ENCODE data around the gene ADAM10.

ADAM10 gene

DNA sequence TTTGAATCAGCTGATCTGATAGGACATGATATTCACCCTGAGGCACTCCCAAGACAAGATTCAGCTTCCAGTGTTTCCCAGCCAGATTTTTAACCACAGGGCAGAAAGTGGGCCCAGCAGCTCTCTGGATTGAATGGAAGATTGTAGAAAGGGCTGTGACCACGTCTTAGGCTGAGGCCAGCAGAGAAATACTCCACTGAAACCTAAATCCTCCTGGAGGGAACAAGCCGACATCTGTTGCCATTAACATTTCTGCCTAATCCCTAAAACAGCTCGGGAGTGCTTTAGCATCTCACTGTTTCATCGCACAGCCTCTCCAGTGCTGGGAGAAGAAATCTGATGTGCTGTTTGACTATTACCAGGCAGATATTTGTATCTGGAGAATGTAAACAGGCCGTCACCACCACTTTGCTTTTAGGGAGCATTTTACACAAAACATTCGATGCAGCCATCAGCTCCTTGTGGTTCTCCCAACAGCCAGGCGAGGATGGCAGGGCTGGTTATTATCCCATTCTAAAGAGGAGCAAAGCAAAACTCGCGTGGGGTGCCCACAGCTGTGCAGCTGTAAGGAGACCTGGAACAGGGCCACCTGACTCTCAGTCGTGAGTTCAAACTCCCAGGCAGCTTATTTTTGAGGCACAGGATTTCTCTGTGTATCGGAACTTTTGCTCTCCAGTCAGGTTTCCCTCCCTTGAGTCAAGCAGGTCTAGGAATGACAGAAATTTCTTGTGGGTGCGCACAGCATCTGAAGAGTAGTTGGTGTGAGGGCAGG is 200.3 kb downstream of the ADAM10 start:
- no peak for DNase-seq

DNA sequence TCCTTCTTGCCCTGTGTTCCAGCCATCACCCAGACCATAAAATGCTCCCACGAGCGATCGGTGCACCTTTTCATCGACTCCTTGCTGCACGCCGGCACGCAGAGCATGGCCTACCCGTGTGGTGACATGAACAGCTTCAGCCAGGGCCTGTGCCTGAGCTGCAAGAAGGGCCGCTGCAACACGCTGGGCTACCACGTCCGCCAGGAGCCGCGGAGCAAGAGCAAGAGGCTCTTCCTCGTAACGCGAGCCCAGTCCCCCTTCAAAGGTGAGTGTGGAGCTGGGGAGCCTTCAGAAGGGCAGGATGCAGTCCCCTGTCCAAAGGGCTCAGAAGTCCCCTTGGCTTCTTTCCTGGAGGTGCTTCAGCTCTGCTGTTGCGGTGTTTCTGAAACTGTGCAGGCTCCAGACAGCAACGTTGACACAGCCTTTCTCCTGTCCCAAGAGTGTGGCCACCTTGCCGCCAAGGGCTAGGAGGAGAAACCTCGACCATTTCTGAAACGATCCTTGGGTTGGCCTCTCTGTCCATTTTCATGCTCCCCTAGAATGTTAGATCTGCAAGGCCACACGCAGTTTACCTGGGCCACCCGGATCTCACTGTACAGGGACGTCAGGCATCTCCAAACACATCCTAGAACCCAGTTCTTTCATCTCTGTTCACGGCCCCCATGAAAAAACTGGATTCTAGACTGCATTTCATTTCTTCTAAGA is 201.0 kb downstream of the ADAM10 start:
- DNase-seq = no peak

DNA sequence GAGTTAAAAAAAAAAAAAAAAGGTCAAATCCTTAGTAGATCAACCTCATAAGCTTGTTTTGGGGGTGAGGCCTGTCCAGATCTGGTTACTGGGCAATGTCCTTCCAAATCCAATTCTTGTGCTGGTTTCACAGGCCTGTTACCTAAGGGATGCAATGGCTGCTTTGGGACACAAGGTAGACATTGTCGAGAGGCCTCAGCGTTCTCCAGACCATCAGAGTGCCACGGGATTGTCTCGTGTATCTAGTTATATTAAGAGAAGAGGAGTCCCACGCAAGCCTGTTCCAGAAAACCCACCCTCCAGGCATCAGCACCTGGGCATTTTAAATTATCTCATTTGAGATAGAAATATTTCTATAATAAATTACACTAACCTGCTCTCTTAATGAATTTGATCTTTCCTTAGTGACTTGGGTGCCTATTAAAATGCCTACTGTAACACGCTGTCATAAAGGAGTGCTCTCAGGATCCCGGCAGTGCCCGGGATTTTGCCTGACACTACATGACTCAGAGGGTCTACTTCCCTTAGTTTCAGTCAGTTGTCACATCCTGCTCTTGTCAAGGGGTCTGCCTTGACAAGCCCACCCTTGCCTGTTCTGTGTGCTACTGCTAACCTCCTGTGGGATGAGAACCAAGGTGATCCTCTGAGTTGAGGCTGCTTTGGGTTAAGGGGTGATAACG is 201.7 kb downstream of the ADAM10 start:
- DNase-seq = no peak

DNA sequence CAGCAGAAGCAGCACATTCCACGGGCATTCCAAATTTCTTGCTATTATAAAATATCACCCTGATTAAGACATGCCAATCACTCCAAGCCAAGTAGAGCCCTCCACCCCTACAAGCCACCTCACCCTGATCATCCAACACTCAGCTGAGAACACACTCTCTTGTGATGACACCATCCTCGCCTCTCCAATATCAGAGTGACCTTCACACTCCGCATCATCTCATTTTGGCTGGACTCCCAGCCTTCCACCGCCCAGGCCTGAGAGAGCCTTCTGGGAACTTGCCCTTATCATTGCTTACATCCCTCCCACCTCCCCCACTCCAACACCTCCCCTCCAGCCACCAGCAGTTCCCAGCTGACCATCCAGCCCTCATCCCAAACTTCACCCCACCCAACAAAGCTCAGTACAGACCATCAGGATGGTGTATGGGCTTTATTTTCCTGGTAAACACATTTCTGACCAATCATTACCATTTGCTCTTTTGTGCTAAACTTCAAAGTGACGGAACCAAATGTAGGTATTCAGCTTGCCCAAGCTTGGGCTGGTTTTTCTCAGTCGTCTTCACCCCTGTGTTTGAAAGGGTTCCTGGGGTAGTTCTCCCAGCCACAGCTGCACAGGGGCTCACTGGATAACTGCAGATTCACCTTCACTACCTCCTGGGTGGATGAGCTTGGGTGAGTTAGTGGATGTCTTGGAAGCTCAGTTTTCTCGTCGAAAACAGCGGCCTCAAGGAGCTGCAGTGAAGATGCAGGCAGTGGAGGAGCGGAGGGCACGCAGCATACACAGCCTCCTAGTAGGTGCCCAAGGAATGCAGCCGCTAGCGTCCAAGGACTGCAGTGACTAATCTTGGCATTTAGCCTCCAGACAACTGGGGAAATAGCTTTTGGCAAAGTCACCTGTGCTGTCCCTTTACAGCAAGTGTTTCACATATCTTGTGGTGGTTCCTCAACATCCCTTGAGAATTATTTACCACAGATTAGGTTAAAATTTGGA is 202.6 kb downstream of the ADAM10 start:
- no peak for DNase-seq

DNA sequence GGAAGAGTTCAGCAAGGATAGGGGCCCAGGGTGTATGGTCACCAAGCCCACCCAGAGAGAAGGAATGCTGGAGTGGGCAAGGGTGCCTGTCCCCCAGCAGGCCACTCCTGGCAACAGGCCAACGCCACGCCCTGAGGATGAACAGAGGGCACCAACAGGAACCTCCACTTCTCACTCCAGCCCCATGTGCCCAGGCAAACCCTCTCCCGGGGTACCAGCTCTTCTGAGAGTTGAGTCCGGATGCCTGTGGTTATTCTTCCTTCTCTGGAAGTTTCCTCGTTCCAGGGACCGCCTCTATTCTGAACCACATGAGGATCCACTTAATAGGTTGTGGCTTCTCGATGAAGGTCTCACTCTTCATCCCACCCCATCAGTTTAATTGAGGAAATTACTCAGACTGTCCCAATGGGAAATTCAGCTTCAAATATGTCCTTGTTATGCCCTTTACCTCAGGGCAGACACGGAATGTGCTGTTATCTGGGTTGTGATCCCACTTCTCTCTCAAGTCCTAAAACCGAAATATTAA is 203.4 kb downstream of the ADAM10 start:
- no peak for DNase-seq

DNA sequence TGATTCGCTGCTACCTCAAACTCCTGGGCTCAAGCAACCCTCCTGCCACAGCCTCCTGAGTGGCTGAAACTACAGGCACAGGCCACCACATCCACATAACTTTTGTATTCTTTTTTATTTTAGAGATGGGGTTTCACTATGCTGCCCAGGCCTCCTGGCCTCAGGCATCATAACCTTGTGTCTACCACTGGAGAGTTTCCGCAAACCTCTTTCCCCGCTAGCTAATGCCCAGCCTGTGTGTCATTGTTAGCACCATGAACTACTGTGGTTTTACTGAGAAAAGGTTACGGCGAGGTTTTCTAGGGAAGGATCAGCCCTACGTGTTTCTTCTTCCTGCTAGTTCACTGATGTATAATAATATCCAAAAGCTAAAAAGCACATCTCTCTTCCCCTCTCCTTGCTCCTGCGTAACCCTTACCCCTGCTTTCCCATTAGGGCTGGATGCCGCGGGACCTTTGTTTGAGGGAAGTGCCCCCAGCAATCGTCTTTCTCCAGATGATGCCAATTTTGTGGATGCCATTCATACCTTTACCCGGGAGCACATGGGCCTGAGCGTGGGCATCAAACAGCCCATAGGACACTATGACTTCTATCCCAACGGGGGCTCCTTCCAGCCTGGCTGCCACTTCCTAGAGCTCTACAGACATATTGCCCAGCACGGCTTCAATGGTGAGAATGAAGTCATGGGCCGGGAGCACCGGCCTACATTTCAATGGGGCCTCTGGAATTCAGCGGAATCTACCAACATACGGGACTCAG is 204.0 kb downstream of the ADAM10 start:
- DNase-seq = peak; percentile 7

DNA sequence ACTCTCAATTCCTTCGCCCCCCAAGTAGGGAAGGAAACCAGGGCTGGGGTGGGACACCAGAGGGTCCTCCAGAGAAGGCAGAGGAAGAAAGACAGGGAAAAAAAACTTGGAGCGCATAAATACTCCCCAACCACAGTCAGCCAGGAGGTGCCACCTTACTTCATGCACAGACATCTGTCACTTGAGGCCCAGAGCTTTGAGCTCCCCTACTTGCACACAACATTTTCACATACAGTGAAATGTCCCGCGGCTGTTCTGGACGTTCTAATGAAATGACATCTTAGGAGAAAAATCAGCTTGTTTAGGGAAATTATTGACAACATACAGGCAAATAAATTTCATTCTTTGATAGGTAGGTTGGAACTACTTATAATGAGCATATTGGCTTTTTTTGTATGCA is 204.8 kb downstream of the ADAM10 start:
- no peak for DNase-seq

DNA sequence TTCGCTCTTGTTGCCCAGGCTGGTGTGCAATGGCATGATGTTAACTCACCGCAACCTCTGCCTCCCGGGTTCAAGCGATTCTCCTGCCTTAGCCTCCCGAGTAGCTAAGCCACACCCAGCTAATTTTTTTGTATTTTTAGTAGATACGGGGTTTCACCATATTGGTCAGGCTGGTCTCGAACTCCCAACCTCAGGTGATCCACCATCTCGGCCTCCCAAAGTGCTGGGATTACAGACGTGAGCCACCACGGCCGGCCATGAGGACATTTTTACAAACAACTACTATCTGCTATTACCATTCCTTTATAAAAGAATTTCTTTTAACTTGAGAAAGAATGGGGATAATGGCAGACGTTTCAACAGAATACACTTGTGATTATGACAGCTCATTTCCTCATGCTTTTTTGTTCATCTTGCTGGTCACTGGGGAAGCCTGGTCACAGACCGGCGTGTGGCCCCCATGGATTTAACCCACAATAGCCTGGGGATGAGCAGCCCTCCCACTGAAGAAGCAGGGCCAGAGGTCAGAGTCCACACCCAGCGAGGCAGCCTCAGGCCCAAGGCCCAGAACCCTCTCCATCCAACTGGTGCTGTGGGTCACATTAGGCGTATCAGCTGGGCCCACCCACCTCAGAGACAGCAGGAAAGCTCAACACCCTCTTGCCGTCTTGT is 205.7 kb downstream of the ADAM10 start:
- no peak for DNase-seq

DNA sequence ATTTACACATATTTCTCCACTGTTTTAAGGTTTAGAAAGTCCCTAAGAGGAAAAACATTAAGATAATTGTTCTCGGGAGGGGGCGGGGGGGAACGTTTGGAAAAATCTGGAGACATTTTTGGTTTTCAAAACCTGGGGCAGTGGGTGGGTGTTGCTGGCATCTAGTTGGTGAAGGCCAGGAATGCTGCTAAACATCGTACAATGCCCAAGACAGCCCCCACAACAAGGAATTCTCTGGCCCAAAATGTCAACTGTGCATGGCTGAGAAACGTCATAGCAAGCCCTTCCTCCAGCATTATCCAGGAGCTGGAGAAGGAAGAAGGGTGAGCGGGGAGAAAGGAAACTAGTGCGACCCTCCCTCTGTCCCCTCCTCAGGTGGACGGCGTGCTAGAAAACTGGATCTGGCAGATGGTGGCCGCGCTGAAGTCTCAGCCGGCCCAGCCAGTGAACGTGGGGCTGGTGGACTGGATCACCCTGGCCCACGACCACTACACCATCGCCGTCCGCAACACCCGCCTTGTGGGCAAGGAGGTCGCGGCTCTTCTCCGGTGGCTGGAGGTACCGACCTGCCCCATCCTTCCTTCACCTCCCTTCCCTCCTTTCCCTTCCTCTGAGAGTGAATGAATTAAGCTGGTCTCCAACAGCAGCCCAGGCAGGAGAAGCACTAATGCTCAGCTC is 208.0 kb downstream of the ADAM10 start:
- DNase-seq = no peak

DNA sequence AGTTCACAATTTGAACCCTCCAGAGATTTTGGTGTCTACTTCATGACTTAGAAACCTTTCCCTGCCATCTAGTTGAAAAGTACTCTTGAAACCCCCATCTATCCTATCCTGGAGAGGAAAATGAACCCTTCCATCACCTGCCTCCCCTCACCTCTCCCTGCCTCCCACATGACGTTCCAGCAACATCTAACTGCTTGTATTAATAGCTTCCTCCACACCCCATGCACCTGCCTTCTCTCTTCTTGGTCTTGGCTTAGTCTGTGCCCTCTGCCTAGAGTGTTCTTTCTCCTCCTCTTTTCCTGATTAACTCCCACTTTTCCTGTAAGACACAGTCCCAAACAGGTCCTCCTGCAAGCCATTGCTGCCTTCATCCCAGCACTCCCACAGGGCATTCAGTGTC is 210.0 kb downstream of the ADAM10 start:
- DNase-seq = no peak

DNA sequence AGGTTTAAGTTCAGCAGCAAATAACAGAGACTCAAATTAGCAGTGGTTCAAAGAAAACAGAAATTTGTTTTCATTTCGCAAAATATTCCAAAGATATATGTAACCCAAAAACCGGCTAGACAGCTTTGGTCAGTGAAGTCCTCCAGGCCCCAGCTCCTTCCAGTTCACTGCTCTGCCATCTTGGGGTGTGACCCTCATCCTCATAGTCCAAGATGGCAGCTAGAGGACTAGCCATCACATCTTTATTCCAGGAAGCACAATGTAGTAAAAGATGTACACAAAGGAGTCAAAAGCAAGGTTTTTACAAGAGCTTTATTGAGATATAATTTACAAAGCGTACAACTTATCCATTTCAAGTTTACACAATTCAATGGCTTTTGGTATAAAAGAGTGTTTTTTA is 210.6 kb downstream of the ADAM10 start:
- no peak for DNase-seq
